Pancreas (tissue), 10 donors: Measurements from ENCODE around the gene MB21D2. TPM values are rescaled to one million over a fixed set of nuclear protein-coding genes. Genes with fewer than 3 reads are reported as not detected.

ENCODE experiments used
- ATAC-seq, 4 donors: fragments of 200-7000 bp; cut with Tn5 transposase; one replicate each; pipeline versions ENCODE4 v1.8.0 to v1.9.1; 2020; ENCODE audit warnings: mild to moderate bottlenecking in 4 of 4, moderate library complexity in 4 of 4
- DNase-seq, 6 donors: peaks; one replicate each; pipeline ENCODE4 v3.0.0-alpha.2; 2020
- FAIRE-seq: peaks from 2 replicates; lab custom pipeline; 2012; peaks lifted over from hg19 to GRCh38; lab: Jason Lieb, UNC
- H3K27ac ChIP-seq, 4 donors: fragments of 200-600 bp; sonication (generic); 1 replicate in 3 of 4; 2 replicates in 1 of 4; pipeline versions ENCODE4 v1.5.0 to v1.8.0; 2020
- H3K27me3 ChIP-seq, 4 donors: fragments of 200-600 bp; one replicate each; pipeline ENCODE4 v1.8.0; 2021
- H3K36me3 ChIP-seq, 3 donors: fragments of 200-600 bp; sonication (generic) in 1 of 3; one replicate each; pipeline versions ENCODE4 v1.5.0 to v1.8.0; 2020 to 2021
- H3K4me1 ChIP-seq, 3 donors: fragments of 200-600 bp; one replicate each; pipeline ENCODE4 v1.8.0; 2021
- H3K4me3 ChIP-seq, 4 donors: fragments of 200-600 bp; sonication (generic) in 2 of 4; one replicate each; pipeline versions ENCODE4 v1.5.0 to v1.8.0; 2020 to 2021
- H3K9me3 ChIP-seq, 4 donors: fragments of 200-600 bp; one replicate each; pipeline ENCODE4 v1.8.0; 2021
- CTCF ChIP-seq, 4 donors: fragments of 200-600 bp; sonication (generic) in 3 of 4; IDR thresholded peaks; one replicate each; pipeline versions ENCODE4 v1.5.0 to v1.8.0; 2021; ENCODE audit warnings: antibody characterized with exemption in 4 of 4
- WGBS, 2 donors: extraction: QIAGEN DNeasy Blood & Tissue Kit; methylation state at CpG; one replicate each; pipeline ENCODE4 v1.1.7; 2013; 5-methylcytosine and 5-hydroxymethylcytosine counted together
- intact Hi-C, 3 donors: fragments of 100-400 bp; cut with DNase I; formaldehyde crosslinking; loops; one replicate each; pipeline versions ENCODE4 v1.11.1 to v1.14.2; 2022
- polyA plus RNA-seq, 2 donors: library from polyadenylated mRNA; stranded (reverse); fragments of 200-250 nt; gene quantifications; one replicate each; pipeline ENCODE4 v1.2.3, GENCODE V29; 2013
- total RNA-seq, 6 donors: library from RNA; stranded (reverse); fragmentation: NEBNext Ultra II Directional in 4 of 6; extraction: Animal tissue kit (Norgen Biotek cat#: 25700) in 4 of 6; gene quantifications; one replicate each; pipeline versions ENCODE4 v1.2.1 to v1.2.4, GENCODE V29; 2021 to 2023
- donor health status: healthy with polysubstance abuse.
- donor health status: DM: no; HTN: no; CAD: no; lungs with moderate emphysema.
- donor health status: DM: no; HTN: no; CAD: no.
- donor health status: control.
- donor health status: control.
- donor health status: Bipolar disorder and iron deficiency.
- donor health status: DM: yes; HTN: yes; CAD: no.
- donor health status: DM: no; HTN: no; CAD: no.
- donor health status: DM: no; HTN: no; CAD: no.
- donor health status: DM: yes; HTN: yes; CAD: no.

MB21D2 gene
- total and polyA plus RNA-seq, 8 donors = 0.37 to 2.3 (median 0.94) TPM

- no peak for TF ChIP-seq CTCF (IDR thresholded peaks at IDR 0.05)
- H3K36me3 ChIP-seq = no peaks in the 10 kb centered on the region
- DNase-seq (no peak), FAIRE-seq (no peak), ATAC-seq (no peak)
- WGBS, 2 donors = 76 to 86% methylated on average over 3 of the region's 3 CpGs
- no peak overlapping the region for H3K27ac ChIP-seq
- no peak overlapping the region for H3K4me3 ChIP-seq
- H3K27me3 ChIP-seq = peaks cover 0 to 5% (median 0%) of the 10 kb centered on the region in 4 donors
- H3K4me1 ChIP-seq = peaks cover 0 to 11% (median 0%) of the 10 kb centered on the region in 3 donors
- intact Hi-C loops = loop anchor here in 1 of 3 donors (10.0 kb wide), 1 partner anchor 88 kb away; no protein-coding TSS in a partner anchor
- no peaks in the 10 kb centered on the region for H3K9me3 ChIP-seq
Measured at GRCh38 chr3:192927016-192927415, 9.4 kb upstream of the MB21D2 start.

- Histone ChIP-seq H3K4me3 (no peak overlapping the region), H3K27ac (no peak overlapping the region), H3K9me3 (no peaks in the 10 kb centered on the region), H3K4me1 (peaks cover 0 to 4% (median 0%) of the 10 kb centered on the region in 3 donors), H3K36me3 (no peaks in the 10 kb centered on the region), H3K27me3 (peaks cover 0 to 5% (median 0%) of the 10 kb centered on the region in 4 donors)
- TF ChIP-seq CTCF (IDR thresholded peaks at IDR 0.05) = no peak
- intact Hi-C loops = loop anchor here in 1 of 3 donors (10.0 kb wide), 1 partner anchor 91 kb away; no protein-coding TSS in a partner anchor
- ATAC-seq = peak in 2 of 4 donors; percentile 17 to 34
- FAIRE-seq = no peak
- WGBS, 2 donors = 58 to 67% methylated on average over 2 of the region's 2 CpGs
- DNase-seq = no peak
Measured at GRCh38 chr3:192923731-192924130, 6.1 kb upstream of the MB21D2 start.

GRCh38 chr3:192921793-192922192 lies 4.1 kb upstream of the MB21D2 start:
- Histone ChIP-seq H3K4me3 (no peak overlapping the region), H3K27ac (no peak overlapping the region), H3K9me3 (no peaks in the 10 kb centered on the region), H3K4me1 (no peaks in the 10 kb centered on the region), H3K36me3 (no peaks in the 10 kb centered on the region), H3K27me3 (peaks cover 0 to 5% (median 0%) of the 10 kb centered on the region in 4 donors)
- intact Hi-C loops = loop anchor here in 1 of 3 donors (10.0 kb wide), 1 partner anchor 93 kb away; no protein-coding TSS in a partner anchor
- no peak for FAIRE-seq
- no peak for DNase-seq
- TF ChIP-seq CTCF (IDR thresholded peaks at IDR 0.05) = no peak
- ATAC-seq = no peak

- intact Hi-C loops = loop anchor here in 1 of 3 donors (10.0 kb wide), 1 partner anchor 94 kb away; no protein-coding TSS in a partner anchor
- 71 to 76% methylated on average over 3 of the region's 3 CpGs for WGBS, 2 donors
- H3K4me3 ChIP-seq = no peak overlapping the region
- peaks cover 0 to 4% (median 0%) of the 10 kb centered on the region in 3 donors for H3K4me1 ChIP-seq
- H3K27ac ChIP-seq = no peak overlapping the region
- no peaks in the 10 kb centered on the region for H3K36me3 ChIP-seq
- H3K9me3 ChIP-seq = no peaks in the 10 kb centered on the region
- DNase-seq (no peak), FAIRE-seq (no peak), ATAC-seq (no peak)
- peaks cover 0 to 5% (median 0%) of the 10 kb centered on the region in 4 donors for H3K27me3 ChIP-seq
- no peak for TF ChIP-seq CTCF (IDR thresholded peaks at IDR 0.05)
Measured at GRCh38 chr3:192920411-192920810, 2.8 kb upstream of the MB21D2 start.

- 80 to 86% methylated on average over 10 of the region's 10 CpGs for WGBS, 2 donors
- intact Hi-C loops = loop anchor here in 2 of 3 donors (10.0 kb wide), 2 partner anchors 65 to 95 kb away; no protein-coding TSS in a partner anchor
- H3K27me3 ChIP-seq = peaks cover 0 to 5% (median 0%) of the 10 kb centered on the region in 4 donors
- no peak for TF ChIP-seq CTCF (IDR thresholded peaks at IDR 0.05)
- no peaks in the 10 kb centered on the region for H3K9me3 ChIP-seq
- no peak overlapping the region for H3K27ac ChIP-seq
- no peak overlapping the region for H3K4me3 ChIP-seq
- H3K36me3 ChIP-seq = no peaks in the 10 kb centered on the region
- no peak for FAIRE-seq
- no peak for DNase-seq
- ATAC-seq = no peak
- H3K4me1 ChIP-seq = peaks cover 0 to 4% (median 0%) of the 10 kb centered on the region in 3 donors
Measured at GRCh38 chr3:192919901-192920300, 2.2 kb upstream of the MB21D2 start.
